ENCODE measurements around the gene PFDN1. TPM values are rescaled to one million over a fixed set of nuclear protein-coding genes. Genes with fewer than 3 reads are reported as not detected.

The PFDN1 gene
- total and polyA plus RNA-seq, 2 experiments from 2014 or later: 119 to 256 TPM

- no peaks in the 10 kb centered on the region for H3K9me2 ChIP-seq (ENCODE audit: insufficient read depth)
- no peaks in the 10 kb centered on the region; the same call in 1 of the 2 replicates for H4K20me1 ChIP-seq (replicated peaks; ENCODE audit: insufficient read depth)
- no peaks in the 10 kb centered on the region for H3K36me3 Mint-ChIP-seq (ENCODE audit: low read depth)
- peaks cover 2% of the 10 kb centered on the region for H3K27me3 Mint-ChIP-seq (ENCODE audit: insufficient read depth, low read depth, poor library complexity)
- DNase-seq (ENCODE audit: low spot score) (no peak), ATAC-seq (no peak)
- peaks cover 2% of the 10 kb centered on the region; the same call in 1 of the 3 replicates for H3K4me1 Mint-ChIP-seq
- H3K79me2 ChIP-seq (replicated peaks; ENCODE audit: insufficient read depth): no peaks in the 10 kb centered on the region
- H3K36me3 ChIP-seq (ENCODE audit: insufficient read depth): no peaks in the 10 kb centered on the region
- H3K27ac ChIP-seq (ENCODE audit: low read depth): no peak overlapping the region
- no peaks in the 10 kb centered on the region for H3F3A ChIP-seq (replicated peaks; ENCODE audit: low read depth)
- H3K27ac Mint-ChIP-seq: no peak overlapping the region
- TF ChIP-seq, protein P1, sequence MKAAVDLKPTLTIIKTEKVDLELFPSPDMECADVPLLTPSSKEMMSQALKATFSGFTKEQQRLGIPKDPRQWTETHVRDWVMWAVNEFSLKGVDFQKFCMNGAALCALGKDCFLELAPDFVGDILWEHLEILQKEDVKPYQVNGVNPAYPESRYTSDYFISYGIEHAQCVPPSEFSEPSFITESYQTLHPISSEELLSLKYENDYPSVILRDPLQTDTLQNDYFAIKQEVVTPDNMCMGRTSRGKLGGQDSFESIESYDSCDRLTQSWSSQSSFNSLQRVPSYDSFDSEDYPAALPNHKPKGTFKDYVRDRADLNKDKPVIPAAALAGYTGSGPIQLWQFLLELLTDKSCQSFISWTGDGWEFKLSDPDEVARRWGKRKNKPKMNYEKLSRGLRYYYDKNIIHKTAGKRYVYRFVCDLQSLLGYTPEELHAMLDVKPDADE (IDR thresholded peaks at IDR 0.05): no peak
- no peak for TF ChIP-seq ZNF331 (CRISPR knock-in tag; IDR thresholded peaks at IDR 0.05; ENCODE audit: low read depth)
- TF ChIP-seq EZH2phosphoT487 (IDR thresholded peaks at IDR 0.05; ENCODE audit: unreplicated experiment): no peak
- TF ChIP-seq JUNB (IDR thresholded peaks at IDR 0.05; ENCODE audit: unreplicated experiment): no peak
- TF ChIP-seq NANOG (IDR thresholded peaks at IDR 0.05; ENCODE audit: borderline replicate concordance): no peak
- no peak for TF ChIP-seq CTCF (conservative IDR thresholded peaks at IDR 0.05; ENCODE audit: low read depth in 2 of 2)
- no peak for TF ChIP-seq STAT1 (IDR thresholded peaks at IDR 0.05; ENCODE audit: unreplicated experiment)
- TF ChIP-seq, protein P2, sequence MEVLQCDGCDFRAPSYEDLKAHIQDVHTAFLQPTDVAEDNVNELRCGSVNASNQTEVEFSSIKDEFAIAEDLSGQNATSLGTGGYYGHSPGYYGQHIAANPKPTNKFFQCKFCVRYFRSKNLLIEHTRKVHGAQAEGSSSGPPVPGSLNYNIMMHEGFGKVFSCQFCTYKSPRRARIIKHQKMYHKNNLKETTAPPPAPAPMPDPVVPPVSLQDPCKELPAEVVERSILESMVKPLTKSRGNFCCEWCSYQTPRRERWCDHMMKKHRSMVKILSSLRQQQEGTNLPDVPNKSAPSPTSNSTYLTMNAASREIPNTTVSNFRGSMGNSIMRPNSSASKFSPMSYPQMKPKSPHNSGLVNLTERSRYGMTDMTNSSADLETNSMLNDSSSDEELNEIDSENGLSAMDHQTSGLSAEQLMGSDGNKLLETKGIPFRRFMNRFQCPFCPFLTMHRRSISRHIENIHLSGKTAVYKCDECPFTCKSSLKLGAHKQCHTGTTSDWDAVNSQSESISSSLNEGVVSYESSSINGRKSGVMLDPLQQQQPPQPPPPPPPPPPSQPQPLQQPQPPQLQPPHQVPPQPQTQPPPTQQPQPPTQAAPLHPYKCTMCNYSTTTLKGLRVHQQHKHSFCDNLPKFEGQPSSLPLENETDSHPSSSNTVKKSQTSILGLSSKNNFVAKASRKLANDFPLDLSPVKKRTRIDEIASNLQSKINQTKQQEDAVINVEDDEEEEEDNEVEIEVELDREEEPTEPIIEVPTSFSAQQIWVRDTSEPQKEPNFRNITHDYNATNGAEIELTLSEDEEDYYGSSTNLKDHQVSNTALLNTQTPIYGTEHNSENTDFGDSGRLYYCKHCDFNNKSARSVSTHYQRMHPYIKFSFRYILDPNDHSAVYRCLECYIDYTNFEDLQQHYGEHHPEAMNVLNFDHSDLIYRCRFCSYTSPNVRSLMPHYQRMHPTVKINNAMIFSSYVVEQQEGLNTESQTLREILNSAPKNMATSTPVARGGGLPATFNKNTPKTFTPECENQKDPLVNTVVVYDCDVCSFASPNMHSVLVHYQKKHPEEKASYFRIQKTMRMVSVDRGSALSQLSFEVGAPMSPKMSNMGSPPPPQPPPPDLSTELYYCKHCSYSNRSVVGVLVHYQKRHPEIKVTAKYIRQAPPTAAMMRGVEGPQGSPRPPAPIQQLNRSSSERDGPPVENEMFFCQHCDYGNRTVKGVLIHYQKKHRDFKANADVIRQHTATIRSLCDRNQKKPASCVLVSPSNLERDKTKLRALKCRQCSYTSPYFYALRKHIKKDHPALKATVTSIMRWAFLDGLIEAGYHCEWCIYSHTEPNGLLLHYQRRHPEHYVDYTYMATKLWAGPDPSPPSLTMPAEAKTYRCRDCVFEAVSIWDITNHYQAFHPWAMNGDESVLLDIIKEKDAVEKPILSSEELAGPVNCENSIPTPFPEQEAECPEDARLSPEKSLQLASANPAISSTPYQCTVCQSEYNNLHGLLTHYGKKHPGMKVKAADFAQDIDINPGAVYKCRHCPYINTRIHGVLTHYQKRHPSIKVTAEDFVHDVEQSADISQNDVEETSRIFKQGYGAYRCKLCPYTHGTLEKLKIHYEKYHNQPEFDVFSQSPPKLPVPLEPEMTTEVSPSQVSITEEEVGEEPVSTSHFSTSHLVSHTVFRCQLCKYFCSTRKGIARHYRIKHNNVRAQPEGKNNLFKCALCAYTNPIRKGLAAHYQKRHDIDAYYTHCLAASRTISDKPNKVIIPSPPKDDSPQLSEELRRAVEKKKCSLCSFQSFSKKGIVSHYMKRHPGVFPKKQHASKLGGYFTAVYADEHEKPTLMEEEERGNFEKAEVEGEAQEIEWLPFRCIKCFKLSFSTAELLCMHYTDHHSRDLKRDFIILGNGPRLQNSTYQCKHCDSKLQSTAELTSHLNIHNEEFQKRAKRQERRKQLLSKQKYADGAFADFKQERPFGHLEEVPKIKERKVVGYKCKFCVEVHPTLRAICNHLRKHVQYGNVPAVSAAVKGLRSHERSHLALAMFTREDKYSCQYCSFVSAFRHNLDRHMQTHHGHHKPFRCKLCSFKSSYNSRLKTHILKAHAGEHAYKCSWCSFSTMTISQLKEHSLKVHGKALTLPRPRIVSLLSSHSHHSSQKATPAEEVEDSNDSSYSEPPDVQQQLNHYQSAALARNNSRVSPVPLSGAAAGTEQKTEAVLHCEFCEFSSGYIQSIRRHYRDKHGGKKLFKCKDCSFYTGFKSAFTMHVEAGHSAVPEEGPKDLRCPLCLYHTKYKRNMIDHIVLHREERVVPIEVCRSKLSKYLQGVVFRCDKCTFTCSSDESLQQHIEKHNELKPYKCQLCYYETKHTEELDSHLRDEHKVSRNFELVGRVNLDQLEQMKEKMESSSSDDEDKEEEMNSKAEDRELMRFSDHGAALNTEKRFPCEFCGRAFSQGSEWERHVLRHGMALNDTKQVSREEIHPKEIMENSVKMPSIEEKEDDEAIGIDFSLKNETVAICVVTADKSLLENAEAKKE (CRISPR knock-in tag; IDR thresholded peaks at IDR 0.05): no peak
- TF ChIP-seq EZH2 (IDR thresholded peaks at IDR 0.05; ENCODE audit: low read depth, unreplicated experiment): no peak
- TF ChIP-seq ZNF114 (CRISPR knock-in tag; IDR thresholded peaks at IDR 0.05): no peak
- TF ChIP-seq POLR2AphosphoS5 (IDR thresholded peaks at IDR 0.05; ENCODE audit: low read depth): no peak
- TF ChIP-seq, protein P3, sequence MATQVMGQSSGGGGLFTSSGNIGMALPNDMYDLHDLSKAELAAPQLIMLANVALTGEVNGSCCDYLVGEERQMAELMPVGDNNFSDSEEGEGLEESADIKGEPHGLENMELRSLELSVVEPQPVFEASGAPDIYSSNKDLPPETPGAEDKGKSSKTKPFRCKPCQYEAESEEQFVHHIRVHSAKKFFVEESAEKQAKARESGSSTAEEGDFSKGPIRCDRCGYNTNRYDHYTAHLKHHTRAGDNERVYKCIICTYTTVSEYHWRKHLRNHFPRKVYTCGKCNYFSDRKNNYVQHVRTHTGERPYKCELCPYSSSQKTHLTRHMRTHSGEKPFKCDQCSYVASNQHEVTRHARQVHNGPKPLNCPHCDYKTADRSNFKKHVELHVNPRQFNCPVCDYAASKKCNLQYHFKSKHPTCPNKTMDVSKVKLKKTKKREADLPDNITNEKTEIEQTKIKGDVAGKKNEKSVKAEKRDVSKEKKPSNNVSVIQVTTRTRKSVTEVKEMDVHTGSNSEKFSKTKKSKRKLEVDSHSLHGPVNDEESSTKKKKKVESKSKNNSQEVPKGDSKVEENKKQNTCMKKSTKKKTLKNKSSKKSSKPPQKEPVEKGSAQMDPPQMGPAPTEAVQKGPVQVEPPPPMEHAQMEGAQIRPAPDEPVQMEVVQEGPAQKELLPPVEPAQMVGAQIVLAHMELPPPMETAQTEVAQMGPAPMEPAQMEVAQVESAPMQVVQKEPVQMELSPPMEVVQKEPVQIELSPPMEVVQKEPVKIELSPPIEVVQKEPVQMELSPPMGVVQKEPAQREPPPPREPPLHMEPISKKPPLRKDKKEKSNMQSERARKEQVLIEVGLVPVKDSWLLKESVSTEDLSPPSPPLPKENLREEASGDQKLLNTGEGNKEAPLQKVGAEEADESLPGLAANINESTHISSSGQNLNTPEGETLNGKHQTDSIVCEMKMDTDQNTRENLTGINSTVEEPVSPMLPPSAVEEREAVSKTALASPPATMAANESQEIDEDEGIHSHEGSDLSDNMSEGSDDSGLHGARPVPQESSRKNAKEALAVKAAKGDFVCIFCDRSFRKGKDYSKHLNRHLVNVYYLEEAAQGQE (IDR thresholded peaks at IDR 0.05; ENCODE audit: unreplicated experiment): no peak
- TF ChIP-seq CREB1 (CRISPR knock-in tag; IDR thresholded peaks at IDR 0.05; ENCODE audit: low read depth): no peak
- no peaks in the 10 kb centered on the region for H3K9me3 Mint-ChIP-seq
- H3K4me3 ChIP-seq: no peak overlapping the region
- H3K27me3 ChIP-seq (ENCODE audit: insufficient read depth): no peaks in the 10 kb centered on the region
- H3K4me2 ChIP-seq: no peak overlapping the region
- no peak overlapping the region for H3K4me3 Mint-ChIP-seq
- H3K4me1 ChIP-seq (ENCODE audit: insufficient read depth): no peaks in the 10 kb centered on the region
- no peak overlapping the region for H2AFZ ChIP-seq
These were observed 77.5 kb downstream of the PFDN1 start for GRCh38 chr5:140225396-140225795.

Data from GM23338 (cell line).